Skeletal muscle satellite cell (primary cell): ENCODE results near the gene MACC1.
A peak's percentile ranks its signal among the peaks of the same experiment; 100 is the strongest.

ENCODE experiments used
- H3K27me3 ChIP-seq: 2 replicates; pipeline ENCODE4 v1.7.0; 2013; ENCODE audit warnings: low read length; ENCODE audit not compliant: control insufficient read depth, insufficient read depth
- H3K36me3 ChIP-seq: 2 replicates; pipeline ENCODE4 v1.7.0; 2013; ENCODE audit warnings: mild to moderate bottlenecking, control low read depth, low read length; ENCODE audit not compliant: insufficient read depth
- H3K4me1 ChIP-seq: 2 replicates; pipeline ENCODE4 v1.7.0; 2013; ENCODE audit warnings: low read length; ENCODE audit not compliant: control insufficient read depth, insufficient read depth
- H3K4me2 ChIP-seq: 2 replicates; pipeline ENCODE4 v1.7.0; 2013; ENCODE audit warnings: mild to moderate bottlenecking, low read length
- H3K4me3 ChIP-seq: 2 replicates; pipeline ENCODE4 v1.7.0; 2013; ENCODE audit warnings: low read length
- H3K9ac ChIP-seq: 2 replicates; pipeline ENCODE4 v1.7.0; 2013; ENCODE audit warnings: mild to moderate bottlenecking, low read depth, low read length, moderate library complexity
- H3K9me3 ChIP-seq: replicated peaks from 2 replicates; pipeline ENCODE4 v1.7.0; 2013; ENCODE audit warnings: mild to moderate bottlenecking, control low read depth, low read length

Gene MACC1

GRCh38 chr7:20227291-20227795 is 10.2 kb upstream of the MACC1 start:
- Histone ChIP-seq H3K36me3 (no peaks in the 10 kb centered on the region), H3K9me3 (no peaks in the 10 kb centered on the region), H3K4me3 (no peak overlapping the region), H3K27me3 (no peaks in the 10 kb centered on the region), H3K4me2 (no peak overlapping the region), H3K9ac (no peak overlapping the region), H3K4me1 (peaks cover 11% of the 10 kb centered on the region)

- Histone ChIP-seq H3K4me2 (no peak overlapping the region), H3K9me3 (no peaks in the 10 kb centered on the region), H3K36me3 (no peaks in the 10 kb centered on the region), H3K4me1 (peaks cover 11% of the 10 kb centered on the region), H3K27me3 (no peaks in the 10 kb centered on the region), H3K9ac (no peak overlapping the region), H3K4me3 (no peak overlapping the region)
Observed at GRCh38 chr7:20226860-20227259, 9.7 kb upstream of the MACC1 start.

- Histone ChIP-seq H3K4me1 (peaks cover 21% of the 10 kb centered on the region), H3K4me2 (no peak overlapping the region), H3K27me3 (no peaks in the 10 kb centered on the region), H3K36me3 (no peaks in the 10 kb centered on the region), H3K9ac (no peak overlapping the region), H3K9me3 (no peaks in the 10 kb centered on the region), H3K4me3 (no peak overlapping the region)
Observed at GRCh38 chr7:20225384-20225783, 8.2 kb upstream of the MACC1 start.

GRCh38 chr7:20224025-20224424 is 6.8 kb upstream of the MACC1 start:
- Histone ChIP-seq H3K27me3 (no peaks in the 10 kb centered on the region), H3K4me3 (no peak overlapping the region), H3K9ac (no peak overlapping the region), H3K4me1 (peaks cover 28% of the 10 kb centered on the region), H3K4me2 (no peak overlapping the region), H3K36me3 (no peaks in the 10 kb centered on the region), H3K9me3 (no peaks in the 10 kb centered on the region)

- H3K9ac ChIP-seq: no peak overlapping the region
- no peaks in the 10 kb centered on the region for H3K27me3 ChIP-seq
- H3K36me3 ChIP-seq: no peaks in the 10 kb centered on the region
- H3K4me1 ChIP-seq: peaks cover 29% of the 10 kb centered on the region
- no peak overlapping the region for H3K4me2 ChIP-seq
- no peaks in the 10 kb centered on the region for H3K9me3 ChIP-seq
- H3K4me3 ChIP-seq: no peak overlapping the region
Observed at GRCh38 chr7:20223356-20223755, 6.2 kb upstream of the MACC1 start.

GRCh38 chr7:20222219-20222828 is 5.1 kb upstream of the MACC1 start:
- H3K4me3 ChIP-seq: no peak overlapping the region
- H3K9ac ChIP-seq: no peak overlapping the region
- no peak overlapping the region for H3K4me2 ChIP-seq
- H3K4me1 ChIP-seq: peaks cover 29% of the 10 kb centered on the region
- no peaks in the 10 kb centered on the region for H3K27me3 ChIP-seq
- no peaks in the 10 kb centered on the region for H3K36me3 ChIP-seq
- no peaks in the 10 kb centered on the region for H3K9me3 ChIP-seq

- Histone ChIP-seq H3K9me3 (no peaks in the 10 kb centered on the region), H3K4me1 (peaks cover 29% of the 10 kb centered on the region), H3K4me3 (no peak overlapping the region), H3K9ac (peak overlapping the region; percentile 54), H3K4me2 (peak overlapping the region; percentile 12), H3K27me3 (no peaks in the 10 kb centered on the region), H3K36me3 (no peaks in the 10 kb centered on the region)
Observed at GRCh38 chr7:20220921-20221547, 3.9 kb upstream of the MACC1 start.

GRCh38 chr7:20220293-20220761 is 3.1 kb upstream of the MACC1 start:
- Histone ChIP-seq H3K36me3 (no peaks in the 10 kb centered on the region), H3K4me2 (peak overlapping the region; percentile 12), H3K4me3 (no peak overlapping the region), H3K4me1 (peaks cover 29% of the 10 kb centered on the region), H3K27me3 (no peaks in the 10 kb centered on the region), H3K9me3 (no peaks in the 10 kb centered on the region), H3K9ac (peak overlapping the region; percentile 54)

- peak overlapping the region; percentile 31 for H3K4me2 ChIP-seq
- H3K27me3 ChIP-seq: no peaks in the 10 kb centered on the region
- H3K9me3 ChIP-seq: no peaks in the 10 kb centered on the region
- no peak overlapping the region for H3K4me3 ChIP-seq
- peak overlapping the region; percentile 54 for H3K9ac ChIP-seq
- H3K36me3 ChIP-seq: no peaks in the 10 kb centered on the region
- H3K4me1 ChIP-seq: peaks cover 29% of the 10 kb centered on the region
Observed at GRCh38 chr7:20219446-20220292, 2.5 kb upstream of the MACC1 start.

GRCh38 chr7:20219062-20219445 is 1.9 kb upstream of the MACC1 start:
- H3K4me2 ChIP-seq: no peak overlapping the region
- H3K9ac ChIP-seq: peak overlapping the region; percentile 18
- H3K4me1 ChIP-seq: peaks cover 29% of the 10 kb centered on the region
- no peaks in the 10 kb centered on the region for H3K27me3 ChIP-seq
- H3K4me3 ChIP-seq: no peak overlapping the region
- no peaks in the 10 kb centered on the region for H3K36me3 ChIP-seq
- no peaks in the 10 kb centered on the region for H3K9me3 ChIP-seq

- no peak overlapping the region for H3K9ac ChIP-seq
- peaks cover 29% of the 10 kb centered on the region for H3K4me1 ChIP-seq
- no peaks in the 10 kb centered on the region for H3K27me3 ChIP-seq
- H3K36me3 ChIP-seq: no peaks in the 10 kb centered on the region
- no peaks in the 10 kb centered on the region for H3K9me3 ChIP-seq
- no peak overlapping the region for H3K4me2 ChIP-seq
- H3K4me3 ChIP-seq: no peak overlapping the region
Observed at GRCh38 chr7:20218279-20218678, 1.1 kb upstream of the MACC1 start.
